GM12875 (cell line): ENCODE data around the gene HIVEP3.

Source experiments
- H3K4me3 ChIP-seq: one replicate; pipeline ENCODE4 v1.5.1; 2011; ENCODE audit warnings: low read depth, low read length, control low read depth
- CTCF ChIP-seq: IDR thresholded peaks from 2 replicates; pipeline ENCODE4 v1.5.1; 2011; ENCODE audit warnings: low read depth, mild to moderate bottlenecking, control low read depth, inconsistent platforms, low read length, moderate library complexity, borderline replicate concordance; ENCODE audit not compliant: insufficient read depth

The HIVEP3 gene

DNA sequence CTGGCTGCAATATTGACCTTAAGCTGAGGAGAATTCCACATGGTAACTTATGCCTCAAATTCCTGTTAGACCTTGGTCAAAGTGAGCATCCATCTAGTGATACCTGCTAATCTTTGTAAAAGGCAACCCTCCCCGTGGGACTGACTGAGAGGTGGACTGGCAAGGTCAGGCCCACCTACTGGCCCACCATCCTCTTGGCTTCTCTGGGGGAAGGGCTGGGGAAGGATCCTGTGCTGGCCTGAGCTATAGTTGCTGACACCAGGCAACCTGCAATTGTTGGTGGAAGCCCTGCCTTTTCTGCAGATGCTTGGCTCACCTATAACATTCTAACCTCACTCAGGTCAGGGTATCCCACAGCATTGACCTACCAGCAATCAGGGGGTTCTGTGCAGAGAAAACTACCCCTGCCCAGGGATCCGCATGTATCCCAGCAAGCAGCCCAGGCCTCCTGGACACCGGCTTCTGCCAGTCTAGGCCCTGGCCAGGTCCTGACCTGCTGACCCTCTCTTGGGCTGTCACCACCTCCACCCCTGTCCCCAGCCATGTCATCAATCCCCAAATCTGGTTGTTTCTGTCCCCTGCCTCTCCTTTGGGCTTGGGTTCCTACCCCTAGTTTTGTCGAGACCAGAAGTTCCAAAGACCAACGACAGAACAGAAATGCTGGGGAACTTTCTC, 326.1 kb downstream of the HIVEP3 start:
- H3K4me3 ChIP-seq = no peak overlapping the region
- no peak for TF ChIP-seq CTCF

- no peak for TF ChIP-seq CTCF
- H3K4me3 ChIP-seq = no peak overlapping the region
Observed at GRCh38 chr1:41591891-41592290, 326.8 kb downstream of the HIVEP3 start.

DNA sequence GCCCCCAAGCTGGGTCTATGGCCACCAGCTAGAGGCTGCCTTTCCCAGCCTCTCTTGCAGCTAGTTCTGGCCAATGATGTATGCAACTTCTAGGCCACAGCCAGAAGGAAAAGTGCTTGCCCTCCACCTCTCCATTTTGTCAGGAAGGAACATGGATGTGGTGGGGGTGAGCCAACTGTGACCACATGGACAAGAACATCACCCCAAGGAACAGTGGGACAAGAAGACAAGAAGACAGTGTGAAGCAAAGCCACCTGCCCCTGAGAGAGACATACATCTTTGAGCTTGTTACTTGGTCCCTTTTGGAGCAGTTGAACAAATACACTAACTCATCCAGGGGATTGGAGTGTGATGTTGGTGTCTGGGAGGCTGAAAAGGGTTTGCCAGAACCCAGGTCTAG, 328.4 kb downstream of the HIVEP3 start:
- TF ChIP-seq CTCF = no peak
- no peak overlapping the region for H3K4me3 ChIP-seq

DNA sequence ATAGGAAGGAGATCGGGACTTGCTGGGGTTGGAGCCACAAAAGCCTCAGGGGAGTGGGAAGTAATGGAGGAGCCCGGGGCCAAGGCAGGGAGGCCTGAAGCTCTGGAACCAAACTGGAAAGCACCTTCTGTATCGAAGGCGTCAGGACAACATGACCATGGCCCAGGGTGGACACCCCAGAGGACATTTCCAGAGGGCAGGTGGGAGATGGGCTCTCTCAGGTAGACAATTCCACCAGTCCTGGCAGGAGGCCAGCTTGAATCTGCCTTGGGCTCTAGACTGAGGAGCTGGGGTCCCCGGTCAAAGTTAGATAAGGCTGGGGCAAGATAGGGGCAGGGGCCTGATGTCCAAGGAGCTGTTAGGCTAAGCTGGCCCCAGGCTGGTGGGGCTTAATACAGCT, 329.3 kb downstream of the HIVEP3 start:
- H3K4me3 ChIP-seq = no peak overlapping the region
- no peak for TF ChIP-seq CTCF

DNA sequence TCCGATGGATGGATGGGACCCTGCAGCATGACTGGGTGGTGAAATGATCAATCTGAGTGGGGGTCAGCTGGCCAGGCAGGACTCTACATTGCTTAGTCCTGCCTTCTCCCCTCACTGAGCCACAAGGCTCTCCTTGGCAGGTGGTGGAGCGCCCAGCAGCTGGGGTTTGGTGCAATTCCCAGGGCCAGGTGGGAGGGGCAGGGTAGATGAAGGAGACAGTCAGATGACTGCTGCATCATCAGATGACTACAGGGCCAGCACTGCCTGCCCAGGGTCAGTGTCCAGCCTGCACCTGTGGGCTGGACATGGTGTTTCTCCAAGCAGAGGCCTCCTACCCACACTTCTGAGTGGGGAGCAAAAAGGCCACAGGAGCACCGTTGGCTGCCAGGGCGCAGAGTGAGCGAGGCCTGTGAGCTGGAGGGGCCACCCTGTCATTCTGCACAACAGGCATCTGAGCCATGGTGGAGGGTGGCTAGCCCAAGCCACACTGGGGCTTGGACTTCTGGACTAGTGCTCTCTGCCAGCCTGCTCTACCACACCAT, 330.3 kb downstream of the HIVEP3 start:
- H3K4me3 ChIP-seq = no peak overlapping the region
- no peak for TF ChIP-seq CTCF

DNA sequence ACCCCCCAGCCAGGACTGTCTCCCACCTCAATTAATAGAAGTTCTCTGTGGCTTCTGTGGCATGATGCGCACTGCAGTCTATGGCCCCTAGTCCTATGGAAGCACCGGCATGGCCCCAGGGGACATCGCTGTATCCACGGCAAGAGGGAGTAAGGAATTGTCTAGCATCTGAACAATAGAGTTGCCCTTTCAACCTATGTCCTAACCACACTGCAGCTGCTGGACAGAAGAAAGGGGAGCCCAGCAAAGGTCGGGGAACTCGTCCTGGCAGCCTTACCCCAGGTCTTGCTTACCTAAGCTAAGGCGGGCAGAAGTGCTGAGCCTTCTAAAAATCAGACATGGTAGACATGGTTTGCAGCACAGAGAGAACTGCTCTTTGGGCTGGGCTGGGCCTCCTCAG, 330.9 kb downstream of the HIVEP3 start:
- no peak overlapping the region for H3K4me3 ChIP-seq
- no peak for TF ChIP-seq CTCF

GRCh38 chr1:41586230-41586629, 332.5 kb downstream of the HIVEP3 start:
- TF ChIP-seq CTCF = no peak
- no peak overlapping the region for H3K4me3 ChIP-seq
